ENCODE measurements around the gene PRDM12. TPM values are rescaled to one million over a fixed set of nuclear protein-coding genes. Genes with fewer than 3 reads are reported as not detected.
A peak's percentile ranks its signal among the peaks of the same experiment; 100 is the strongest.

Gene PRDM12
- total and polyA plus RNA-seq, 2 of the 8 experiments (the other 6 are each of a cell fraction or from before 2014, with no cell fraction given), result 0.14 to 0.22 TPM

- no peak overlapping the region for H2AK5ac ChIP-seq (ENCODE audit: low read depth, low read length)
- H4K91ac ChIP-seq (replicated peaks; ENCODE audit: insufficient read length, low read length), result no peak overlapping the region
- H2AFZ ChIP-seq (ENCODE audit: low read length), result no peak overlapping the region
- H3K79me1 ChIP-seq (ENCODE audit: low read depth, low read length), result no peaks in the 10 kb centered on the region
- H2BK15ac ChIP-seq (ENCODE audit: low read length), result peak overlapping the region; percentile 81; the same call in 1 of the 2 replicates
- H3K79me2 ChIP-seq (ENCODE audit: control insufficient read depth in 1 of 2, insufficient read depth in 2 of 2, low read length in 2 of 2), result no peaks in the 10 kb centered on the region
- no peak overlapping the region for H3K23ac ChIP-seq (ENCODE audit: insufficient read length)
- H3K9me3 ChIP-seq (ENCODE audit: insufficient read depth in 2 of 2, low read depth in 1 of 2, low read length in 1 of 2), result peaks cover 6 to 8% of the 10 kb centered on the region in 2 experiments; a peak in 3 of 4 replicates
- no peak overlapping the region for H3K27ac ChIP-seq (ENCODE audit: low read depth, low read length)
- peak overlapping the region; percentile 62 to 74 for H3K4me2 ChIP-seq (ENCODE audit: insufficient read depth in 1 of 2, low read depth in 2 of 2, low read length in 2 of 2)
- FAIRE-seq (no peak), DNase-seq (ENCODE audit: low read depth in 1 of 2, low spot score in 2 of 2) (no peak)
- no peak overlapping the region for H3K56ac ChIP-seq (replicated peaks; ENCODE audit: insufficient read length, low read depth, low read length)
- H3K23me2 ChIP-seq (ENCODE audit: low read depth, low read length), result peaks cover 12% of the 10 kb centered on the region; the same call in 1 of the 2 replicates
- H3K14ac ChIP-seq (ENCODE audit: insufficient read length), result no peak overlapping the region
- 0 out of 2 replicates have a peak overlapping the region, but pooled peaks have one; percentile 94 for H2BK12ac ChIP-seq (ENCODE audit: low read depth, low read length)
- POLR2A ChIA-PET (ENCODE audit: partially characterized antibody), result interaction anchor here (0.6 to 1.8 kb wide), 6 partner anchors 10 to 333 kb away, joined by 3 to 4 read pairs (median 3); partner anchors contain the start of gene EXOSC2
- CTCF ChIA-PET (ENCODE audit: partially characterized antibody), result interaction anchor here (1.0 to 2.7 kb wide), 8 partner anchors 10 to 435 kb away, joined by 3 to 13 read pairs (median 4); no protein-coding TSS in a partner anchor
- no peak overlapping the region for H3K9ac ChIP-seq (replicated peaks in 1 of 4; ENCODE audit: extremely low read depth in 1 of 4, low read depth in 3 of 4, low read length in 3 of 4)
- no peak overlapping the region for H3K4ac ChIP-seq (replicated peaks; ENCODE audit: insufficient read length, low read depth, low read length)
- no peak overlapping the region for H2BK5ac ChIP-seq (ENCODE audit: low read depth, low read length)
- peaks cover 7 to 21% of the 10 kb centered on the region in 2 experiments for H4K20me1 ChIP-seq (replicated peaks in 1 of 2; ENCODE audit: control insufficient read depth in 1 of 2, insufficient read depth in 2 of 2, low read length in 2 of 2)
- H3K4me1 ChIP-seq (replicated peaks in 1 of 4; ENCODE audit: control insufficient read depth in 3 of 4, insufficient read depth in 4 of 4, low read length in 3 of 4), result peaks cover 4 to 45% (median 28%) of the 10 kb centered on the region in 4 experiments
- H3K4me3 ChIP-seq (ENCODE audit: extremely low read depth in 1 of 4, insufficient read depth in 2 of 4, low read depth in 3 of 4, low read length in 4 of 4), result peak overlapping the region in 3 of 4 experiments; percentile 31 to 62 (median 34); a peak in 4 of 8 replicates
- H3K36me3 ChIP-seq (ENCODE audit: control insufficient read depth in 2 of 4, insufficient read depth in 4 of 4, low read length in 3 of 4), result peaks cover 0 to 6% (median 0%) of the 10 kb centered on the region in 4 experiments; a peak in 1 of 8 replicates
- 9% methylated on average over 13 of the region's 15 CpGs; no CpG with 5 or more reads in 1 of the 2 experiments for WGBS, 2 experiments (ENCODE audit: extremely low coverage in 1 of 2, insufficient coverage in 1 of 2, insufficient read length in 1 of 2, insufficient replicate concordance in 2 of 2, low coverage in 1 of 2, low lambda C conversion rate in 2 of 2, missing lambda C conversion rate in 1 of 2)
- peak overlapping the region; percentile 39; the same call in 1 of the 2 replicates for H4K8ac ChIP-seq (ENCODE audit: extremely low read depth, insufficient read depth, low read length)
- H4K5ac ChIP-seq (ENCODE audit: insufficient read length, low read depth, low read length), result no peak overlapping the region
- H3K18ac ChIP-seq (ENCODE audit: extremely low read depth, low read length), result peak overlapping the region; percentile 36; the same call in 1 of the 2 replicates
- peak overlapping the region; percentile 82; the same call in 1 of the 2 replicates for H2BK20ac ChIP-seq (ENCODE audit: low read length)
- peaks cover 95 to 100% (median 100%) of the 10 kb centered on the region in 4 experiments for H3K27me3 ChIP-seq (replicated peaks in 1 of 4; ENCODE audit: control insufficient read depth in 3 of 4, extremely low read depth in 1 of 4, insufficient read depth in 3 of 4, low read length in 3 of 4)
- H2BK120ac ChIP-seq (replicated peaks; ENCODE audit: low read depth, low read length), result no peak overlapping the region
- TF ChIP-seq BACH1 (IDR thresholded peaks at IDR 0.05; ENCODE audit: low read length) (no peak), CHD2 (IDR thresholded peaks at IDR 0.05; ENCODE audit: low read length) (no peak), SUZ12 (IDR thresholded peaks at IDR 0.05; ENCODE audit: low read length) (no peak), PHF8 (conservative IDR thresholded peaks at IDR 0.05; ENCODE audit: low read depth, low read length) (no peak), GTF2F1 (IDR thresholded peaks at IDR 0.05; ENCODE audit: borderline replicate concordance, low read depth, low read length) (no peak), SP1 (IDR thresholded peaks at IDR 0.05; ENCODE audit: low read depth, low read length) (no peak), GABPA (IDR thresholded peaks at IDR 0.05; ENCODE audit: borderline replicate concordance, insufficient read depth, low read length) (no peak), CBX8 (IDR thresholded peaks at IDR 0.05; ENCODE audit: borderline replicate concordance, low read depth, low read length) (peak; percentile 47; the same call in 1 of the 2 replicates), CTBP2 (IDR thresholded peaks at IDR 0.05; ENCODE audit: borderline replicate concordance, insufficient read depth, insufficient read length, low read length) (no peak), ATF2 (IDR thresholded peaks at IDR 0.05; ENCODE audit: low read length) (no peak), MAX (IDR thresholded peaks at IDR 0.05) (no peak), SP2 (IDR thresholded peaks at IDR 0.05; ENCODE audit: low read length) (no peak)
These were observed 1.5 kb upstream of the PRDM12 start for GRCh38 chr9:130662970-130663257.
